RWPE1 (cell line): Measurements from ENCODE around the gene ADSL.
A peak's percentile ranks its signal among the peaks of the same experiment; 100 is the strongest.

ENCODE experiments used
- CTCF ChIA-PET: fragments of 350-600 bp; sonication (Branson Sonifier 250); formaldehyde crosslinking; extraction: SDS; loops from one replicate; lab custom pipeline; 2021; lab: Yijun Ruan, JAX
- POLR2A ChIA-PET: fragments of 400-600 bp; formaldehyde crosslinking; extraction: SDS; loops from one replicate; lab custom pipeline; 2020; ENCODE audit warnings: antibody characterized with exemption; ENCODE audit not compliant: low non-redundant PET; lab: Yijun Ruan, JAX
- DNase-seq: peaks from one replicate; pipeline ENCODE4 v3.0.0; 2012; ENCODE audit warnings: low spot score
- H3K27ac ChIP-seq: fragments of 450-650 bp; 2 replicates; pipeline ENCODE4 v1.5.1; 2017
- CTCF ChIP-seq: fragments of 450-650 bp; conservative IDR thresholded peaks from 2 replicates; pipeline ENCODE4 v1.5.1; 2017; ENCODE audit warnings: low read depth, mild to moderate bottlenecking

ADSL gene

GRCh38 chr22:40410731-40411505 lies 64.6 kb downstream of the ADSL start:
- peak overlapping the region; percentile 65 for H3K27ac ChIP-seq
- POLR2A ChIA-PET: no interaction called here
- no peak for DNase-seq
- no peak for TF ChIP-seq CTCF
- CTCF ChIA-PET: no interaction called here

GRCh38 chr22:40411506-40411861 lies 65.2 kb downstream of the ADSL start:
- ChIA-PET CTCF (no interaction called here), POLR2A (no interaction called here)
- H3K27ac ChIP-seq: peak overlapping the region; percentile 65
- DNase-seq: no peak
- no peak for TF ChIP-seq CTCF

GRCh38 chr22:40412441-40412840 lies 66.1 kb downstream of the ADSL start:
- H3K27ac ChIP-seq: no peak overlapping the region
- no peak for TF ChIP-seq CTCF
- DNase-seq: no peak
- ChIA-PET POLR2A (no interaction called here), CTCF (no interaction called here)

GRCh38 chr22:40413873-40414272 lies 67.6 kb downstream of the ADSL start:
- no peak for DNase-seq
- no peak for TF ChIP-seq CTCF
- H3K27ac ChIP-seq: peak overlapping the region; percentile 43

GRCh38 chr22:40414311-40414710 lies 68.0 kb downstream of the ADSL start:
- peak overlapping the region; percentile 43 for H3K27ac ChIP-seq
- TF ChIP-seq CTCF: no peak
- POLR2A ChIA-PET: no interaction called here
- CTCF ChIA-PET: interaction anchor here (1.0 kb wide), 1 partner anchor 22 kb away, joined by 3 read pairs; no protein-coding TSS in a partner anchor
- no peak for DNase-seq

More at GRCh38 chr22:40413873-40414272, 67.6 kb downstream of the ADSL start:
- CTCF ChIA-PET: interaction anchor here (1.0 kb wide), 1 partner anchor 23 kb away, joined by 3 read pairs; no protein-coding TSS in a partner anchor
- POLR2A ChIA-PET: no interaction called here

GRCh38 chr22:40414838-40415505 lies 68.7 kb downstream of the ADSL start:
- no peak for TF ChIP-seq CTCF
- ChIA-PET CTCF (no interaction called here), POLR2A (interaction anchor here (0.6 kb wide), 1 partner anchor 7 kb away, joined by 3 read pairs; no protein-coding TSS in a partner anchor)
- peak overlapping the region; percentile 56 for H3K27ac ChIP-seq
- no peak for DNase-seq
